GM23248 (cell line): ENCODE results near the gene USF2. TPM values are rescaled to one million over a fixed set of nuclear protein-coding genes. Genes with fewer than 3 reads are reported as not detected.

ENCODE experiments used
- DNase-seq: peaks from one replicate; pipeline ENCODE4 v3.0.0-alpha.2; 2015
- H2AFZ ChIP-seq: fragments of 200-600 bp; sonication (generic); 2 replicates; pipeline ENCODE4 v1.6.1; 2016; ENCODE audit warnings: antibody characterized with exemption
- H3F3A ChIP-seq: fragments of 200-600 bp; sonication (generic); 2 replicates; pipeline ENCODE4 v1.6.1; 2016; ENCODE audit warnings: mild to moderate bottlenecking, antibody characterized with exemption, mixed run types; ENCODE audit not compliant: insufficient read depth
- H3K27ac ChIP-seq: fragments of 200-600 bp; sonication (generic); 2 replicates; pipeline ENCODE4 v1.5.1; 2016; ENCODE audit warnings: mild to moderate bottlenecking
- H3K27me3 ChIP-seq: fragments of 200-600 bp; sonication (generic); replicated peaks from 2 replicates; pipeline ENCODE4 v1.6.1; 2016; ENCODE audit warnings: mild to moderate bottlenecking; ENCODE audit not compliant: insufficient read depth
- H3K36me3 ChIP-seq: fragments of 200-600 bp; sonication (generic); 2 replicates; pipeline ENCODE4 v1.6.1; 2016; ENCODE audit warnings: low read depth, mild to moderate bottlenecking
- H3K4me1 ChIP-seq: fragments of 200-600 bp; sonication (generic); 2 replicates; pipeline ENCODE4 v1.6.1; 2016; ENCODE audit warnings: mild to moderate bottlenecking; ENCODE audit not compliant: insufficient read depth
- H3K4me2 ChIP-seq: fragments of 200-600 bp; sonication (generic); one replicate; pipeline ENCODE4 v1.6.1; 2016; ENCODE audit warnings: mild to moderate bottlenecking; ENCODE audit not compliant: unreplicated experiment
- H3K4me3 ChIP-seq: fragments of 200-600 bp; sonication (generic); 2 replicates; pipeline ENCODE4 v1.5.1; 2016; ENCODE audit warnings: mild to moderate bottlenecking
- H3K79me2 ChIP-seq: fragments of 200-600 bp; sonication (generic); 2 replicates; pipeline ENCODE4 v1.6.1; 2016; ENCODE audit warnings: mild to moderate bottlenecking; ENCODE audit not compliant: insufficient read depth
- H3K9ac ChIP-seq: fragments of 200-600 bp; sonication (generic); 2 replicates; pipeline ENCODE4 v1.6.1; 2016; ENCODE audit warnings: mild to moderate bottlenecking
- H3K9me2 ChIP-seq: fragments of 200-600 bp; sonication (generic); 2 replicates; pipeline ENCODE4 v1.6.1; 2016; ENCODE audit warnings: mixed run types, mild to moderate bottlenecking, moderate library complexity; ENCODE audit not compliant: insufficient read depth
- H3K9me3 ChIP-seq: fragments of 200-600 bp; sonication (generic); one replicate; pipeline ENCODE4 v1.6.1; 2017; ENCODE audit warnings: low read depth
- H4K20me1 ChIP-seq: fragments of 200-600 bp; sonication (generic); 2 replicates; pipeline ENCODE4 v1.6.0; 2016; ENCODE audit not compliant: insufficient read depth
- EZH2 ChIP-seq: fragments of 200-600 bp; sonication (generic); IDR thresholded peaks from 2 replicates; pipeline ENCODE4 v1.6.1; 2018; ENCODE audit warnings: antibody characterized with exemption, mild to moderate bottlenecking; ENCODE audit not compliant: insufficient read depth, poor library complexity, severe bottlenecking
- EZH2phosphoT487 ChIP-seq: fragments of 200-600 bp; sonication (generic); IDR thresholded peaks from 2 replicates; pipeline ENCODE4 v1.6.1; 2018; ENCODE audit warnings: antibody characterized with exemption, moderate library complexity, mild to moderate bottlenecking, low read depth; ENCODE audit not compliant: insufficient read depth
- WGBS, 2 experiments: methylation state at CpG; one replicate each; pipeline ENCODE4 v1.1.6; 2015 to 2017; ENCODE audit warnings: low lambda C conversion rate in 2 of 2, low coverage in 1 of 2; ENCODE audit errors: missing lambda C conversion rate in 2 of 2; 5-methylcytosine and 5-hydroxymethylcytosine counted together
- in situ Hi-C: fragments of 300-500 bp; cut with MboI; formaldehyde crosslinking; loops from 2 replicates; pipeline ENCODE4 v1.15.0; 2020
- polyA plus RNA-seq: library from polyadenylated mRNA; unstranded; fragments of >200 nt; fragmentation: Nextera tagmentation; extraction: Ambion mirVana; gene quantifications from 2 replicates; pipeline ENCODE4 v1.2.1, GENCODE V29; 2016
- total RNA-seq: library from RNA; depleted of rRNA; stranded (reverse); fragments of >200 nt; shearing (Covaris generic); gene quantifications from 2 replicates; pipeline ENCODE4 v1.2.3, GENCODE V29; 2014

Gene USF2
- total and polyA plus RNA-seq, 2 experiments from 2014 or later: 10.4 to 64.6 TPM

DNA sequence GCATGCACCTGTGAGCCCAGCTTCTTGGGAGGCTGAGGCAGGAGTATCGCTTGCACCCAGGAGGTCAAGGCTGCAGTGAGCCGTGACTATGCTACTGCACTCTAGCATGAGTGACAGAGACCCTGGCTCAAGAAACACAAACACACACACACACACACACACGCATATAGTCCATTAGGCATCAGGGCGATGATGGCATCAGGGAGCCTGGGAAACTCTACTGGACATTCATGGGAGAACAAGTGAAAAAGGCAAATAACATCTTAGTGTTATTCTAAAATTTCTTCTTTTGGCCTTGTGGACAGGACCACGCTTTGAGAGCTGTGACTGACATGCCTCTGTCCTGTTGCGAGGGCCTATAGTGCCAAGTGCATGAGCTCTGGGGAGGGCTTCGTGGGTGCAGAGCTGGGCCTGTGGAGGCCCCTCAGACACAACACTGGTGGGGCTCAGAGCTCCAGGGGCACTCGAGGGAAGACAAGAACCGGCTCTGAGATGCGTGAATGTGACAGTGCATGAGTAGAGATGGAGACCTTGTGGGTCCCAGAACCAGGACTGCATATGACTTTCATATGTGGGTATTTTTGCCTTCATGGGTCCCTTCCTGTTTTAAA is 8.0 kb upstream of the USF2 start:
- Histone ChIP-seq H3K4me1 (no peaks in the 10 kb centered on the region), H3K27ac (no peak overlapping the region), H3K27me3 (peaks cover 9% of the 10 kb centered on the region; the same call in 1 of the 2 replicates), H3K9ac (no peak overlapping the region), H3F3A (no peaks in the 10 kb centered on the region), H3K4me2 (no peak overlapping the region), H2AFZ (no peak overlapping the region), H3K9me2 (no peaks in the 10 kb centered on the region), H3K79me2 (no peaks in the 10 kb centered on the region), H3K4me3 (no peak overlapping the region), H3K9me3 (no peaks in the 10 kb centered on the region), H4K20me1 (no peaks in the 10 kb centered on the region), H3K36me3 (no peaks in the 10 kb centered on the region)
- DNase-seq: no peak
- in situ Hi-C loops: no loop called here
- WGBS, 2 experiments: 40 to 46% methylated on average over 10 of the region's 10 CpGs
- TF ChIP-seq EZH2: no peak
- no peak for TF ChIP-seq EZH2phosphoT487

DNA sequence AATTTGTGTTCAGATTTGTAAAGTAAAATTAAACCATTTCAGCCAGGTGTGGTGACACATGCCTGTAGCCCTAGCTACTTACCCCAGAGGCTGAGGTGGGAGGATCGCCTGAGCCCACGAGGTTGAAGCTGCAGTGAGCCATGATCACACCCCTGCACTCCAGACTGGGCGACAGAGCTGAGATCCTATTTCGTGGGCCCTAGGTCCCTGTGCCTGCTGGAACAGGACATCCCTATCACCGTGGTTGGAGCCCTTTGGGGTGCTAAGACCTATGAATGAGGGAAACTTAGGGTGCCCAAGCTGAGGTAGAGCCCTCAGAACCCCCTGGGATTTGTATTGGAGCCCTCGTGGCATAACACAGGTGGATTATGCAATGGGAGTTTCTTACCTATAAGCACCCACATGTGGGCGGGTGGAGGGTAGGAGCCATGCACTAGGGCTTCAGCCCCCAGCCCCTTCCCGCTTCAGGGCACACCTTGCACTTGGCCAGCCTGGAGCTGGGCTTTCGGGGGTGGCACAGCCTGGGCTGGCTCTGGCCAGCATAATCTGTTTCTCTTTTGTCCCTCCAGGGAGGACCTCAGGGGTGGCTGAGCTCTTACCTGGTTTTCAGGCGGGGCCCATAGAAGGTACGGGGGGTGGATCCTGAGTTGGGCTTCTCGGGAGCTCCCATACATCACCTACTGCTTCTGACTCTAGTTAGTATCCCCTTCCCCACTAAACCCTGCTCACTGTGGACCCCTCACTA is 7.2 kb upstream of the USF2 start:
- H4K20me1 ChIP-seq: no peaks in the 10 kb centered on the region
- H3K36me3 ChIP-seq: no peaks in the 10 kb centered on the region
- in situ Hi-C loops: no loop called here
- no peaks in the 10 kb centered on the region for H3K9me3 ChIP-seq
- TF ChIP-seq EZH2phosphoT487: no peak
- TF ChIP-seq EZH2: no peak
- H3K9ac ChIP-seq: no peak overlapping the region
- H3K9me2 ChIP-seq: no peaks in the 10 kb centered on the region
- no peaks in the 10 kb centered on the region for H3K4me1 ChIP-seq
- 0 out of 2 replicates have a peak, but pooled peaks cover 1% of the 10 kb centered on the region for H3K79me2 ChIP-seq
- H3K4me2 ChIP-seq: no peak overlapping the region
- no peak overlapping the region for H2AFZ ChIP-seq
- H3K27ac ChIP-seq: no peak overlapping the region
- WGBS, 2 experiments: 47 to 51% methylated on average over 12 of the region's 12 CpGs
- peaks cover 9% of the 10 kb centered on the region; the same call in 1 of the 2 replicates for H3K27me3 ChIP-seq
- no peak for DNase-seq
- no peak overlapping the region for H3K4me3 ChIP-seq
- no peaks in the 10 kb centered on the region for H3F3A ChIP-seq

DNA sequence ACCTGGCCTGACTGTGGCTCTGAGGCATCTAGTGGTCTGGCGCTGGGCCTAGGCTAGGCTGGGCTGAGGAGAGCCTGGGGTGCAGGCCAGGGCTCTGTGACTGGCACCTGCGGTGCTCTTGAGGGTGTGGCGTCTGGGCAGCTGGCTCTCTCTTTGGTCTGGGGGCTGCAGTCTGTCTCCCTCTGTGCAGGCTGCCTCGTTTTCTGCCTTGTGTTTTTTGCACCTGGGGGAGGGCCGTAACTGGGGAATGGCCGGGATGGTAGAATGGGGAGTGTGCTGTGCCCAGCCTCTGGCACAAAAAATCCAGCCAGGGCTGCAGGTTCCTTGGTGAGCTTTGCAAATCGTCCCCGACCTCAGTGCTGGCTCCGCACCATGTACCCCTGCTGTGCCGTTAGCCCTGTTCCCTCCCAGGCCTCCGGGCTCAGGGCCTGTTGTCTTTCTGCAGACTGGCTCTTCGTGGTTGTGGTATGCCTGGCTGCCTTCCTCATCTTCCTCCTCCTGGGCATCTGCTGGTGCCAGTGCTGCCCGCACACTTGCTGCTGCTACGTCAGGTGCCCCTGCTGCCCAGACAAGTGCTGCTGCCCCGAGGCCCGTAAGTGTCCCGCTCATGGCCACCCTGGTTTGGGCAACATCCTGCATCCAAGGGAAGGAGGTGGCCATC is 6.5 kb upstream of the USF2 start:
- Histone ChIP-seq H3K4me3 (no peak overlapping the region), H3K79me2 (peaks cover 5% of the 10 kb centered on the region), H3K9ac (no peak overlapping the region), H4K20me1 (no peaks in the 10 kb centered on the region), H3K27me3 (peaks cover 9% of the 10 kb centered on the region; the same call in 1 of the 2 replicates), H3F3A (no peaks in the 10 kb centered on the region), H3K27ac (no peak overlapping the region), H3K9me3 (no peaks in the 10 kb centered on the region), H3K4me1 (no peaks in the 10 kb centered on the region), H3K9me2 (no peaks in the 10 kb centered on the region), H2AFZ (no peak overlapping the region), H3K4me2 (no peak overlapping the region), H3K36me3 (no peaks in the 10 kb centered on the region)
- in situ Hi-C loops: no loop called here
- no peak for DNase-seq
- TF ChIP-seq EZH2: no peak
- no peak for TF ChIP-seq EZH2phosphoT487
- WGBS, 2 experiments: 35 to 38% methylated on average over 16 to 17 of the region's 17 CpGs

DNA sequence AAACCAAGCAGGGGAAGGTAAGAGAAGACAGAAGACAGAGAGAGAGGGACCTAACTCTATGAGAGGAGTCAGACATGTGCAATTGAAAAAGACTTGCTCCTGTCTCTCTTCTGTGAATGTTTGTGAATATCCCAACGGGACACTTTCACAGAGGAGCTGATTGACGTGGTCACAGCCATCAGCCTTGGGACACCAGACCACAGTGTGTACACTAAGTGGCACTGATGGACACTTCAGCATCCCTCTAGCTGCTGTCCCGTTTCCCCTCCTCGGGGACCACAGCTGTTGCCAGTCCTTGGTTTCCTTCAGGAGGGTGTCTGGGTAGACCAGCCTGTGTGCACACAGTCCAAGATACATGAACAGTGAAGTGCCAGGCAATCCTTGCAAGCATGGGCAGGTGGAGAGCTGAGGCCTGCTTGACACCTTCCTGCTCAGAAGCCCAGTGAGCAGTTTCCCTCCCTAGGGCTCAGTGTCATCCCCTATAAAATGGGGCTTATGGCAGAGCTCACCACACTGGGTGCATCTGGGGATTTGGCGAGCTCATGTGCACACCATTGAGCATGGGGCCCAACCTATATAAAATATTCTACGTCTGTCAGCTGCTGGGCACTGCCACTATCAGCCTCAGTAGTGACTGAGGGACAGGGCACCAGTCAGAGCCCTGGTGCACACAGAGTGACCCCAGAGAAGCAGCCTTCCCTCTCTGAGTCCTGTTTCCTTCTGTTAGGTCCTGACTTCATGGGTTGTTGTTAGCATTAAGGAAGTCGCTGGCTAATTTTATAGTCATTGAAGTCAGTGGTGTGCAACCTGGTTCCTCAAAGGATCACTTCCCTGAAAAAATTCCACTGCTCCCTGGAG is 4.3 kb upstream of the USF2 start:
- Histone ChIP-seq H3K27ac (no peak overlapping the region), H3K36me3 (no peaks in the 10 kb centered on the region), H2AFZ (no peak overlapping the region), H3K9me3 (no peaks in the 10 kb centered on the region), H3K4me1 (no peaks in the 10 kb centered on the region), H3K27me3 (peaks cover 9% of the 10 kb centered on the region; the same call in 1 of the 2 replicates), H3K4me3 (no peak overlapping the region), H3K9ac (no peak overlapping the region), H4K20me1 (no peaks in the 10 kb centered on the region), H3K9me2 (no peaks in the 10 kb centered on the region), H3F3A (no peaks in the 10 kb centered on the region), H3K4me2 (no peak overlapping the region), H3K79me2 (peaks cover 11% of the 10 kb centered on the region)
- TF ChIP-seq EZH2phosphoT487: no peak
- TF ChIP-seq EZH2: no peak
- WGBS, 2 experiments: 58 to 59% methylated on average over 7 of the region's 7 CpGs
- no peak for DNase-seq
- in situ Hi-C loops: no loop called here
